ENCODE results near the gene MALAT1.
"Not testable (repeated sequence)": the region's sequence is repeated elsewhere in the genome, so short reads cannot be mapped to it uniquely, and the experiment has no call there.

MALAT1 gene

DNA sequence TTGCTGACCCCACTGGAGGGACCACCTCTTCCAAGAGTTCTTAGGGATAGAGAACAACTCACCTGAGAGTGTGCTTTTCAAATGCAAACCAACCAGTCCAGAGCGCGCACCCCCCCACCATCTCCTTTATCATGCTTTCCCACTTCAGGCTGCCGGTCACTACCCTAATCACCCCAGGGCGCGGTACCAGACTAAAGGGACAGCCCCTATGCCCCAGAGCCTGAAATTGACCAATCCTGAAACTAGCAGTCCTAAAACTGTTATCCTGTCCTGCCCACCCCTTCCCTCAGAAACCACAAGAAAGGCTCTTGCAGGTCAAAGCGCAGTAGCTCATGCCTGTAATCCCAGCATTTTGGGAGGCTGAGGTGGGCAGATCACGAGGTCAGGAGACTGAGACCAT, 39.3 kb upstream of the MALAT1 start:
- Histone ChIP-seq H3K79me2 (ENCODE audit: insufficient read depth, low read length) (peaks cover 8% of the 10 kb centered on the region), H4K20me1 (ENCODE audit: insufficient read depth, low read length) (no peaks in the 10 kb centered on the region), H3K4me3 (ENCODE audit: low read depth, low read length, poor library complexity, severe bottlenecking) (no peak overlapping the region), H3K4me2 (ENCODE audit: low read length) (no peak overlapping the region), H3K4me1 (ENCODE audit: insufficient read depth, low read length, severe bottlenecking) (peaks cover 41% of the 10 kb centered on the region), H3K9me2 (ENCODE audit: low read depth, low read length) (no peaks in the 10 kb centered on the region), H3K9me3 (ENCODE audit: low read length) (no peaks in the 10 kb centered on the region), H3K27ac (ENCODE audit: low read depth, low read length, poor library complexity, severe bottlenecking) (no peak overlapping the region), H2AFZ (ENCODE audit: low read length) (no peak overlapping the region), H3F3A (ENCODE audit: insufficient read depth, low read length) (no peaks in the 10 kb centered on the region), H3K36me3 (ENCODE audit: insufficient read depth, low read length) (peaks cover 15% of the 10 kb centered on the region), H3K9ac (ENCODE audit: low read length) (no peak overlapping the region), H3K27me3 (ENCODE audit: insufficient read depth, low read length) (no peaks in the 10 kb centered on the region)
- TF ChIP-seq, protein P1, sequence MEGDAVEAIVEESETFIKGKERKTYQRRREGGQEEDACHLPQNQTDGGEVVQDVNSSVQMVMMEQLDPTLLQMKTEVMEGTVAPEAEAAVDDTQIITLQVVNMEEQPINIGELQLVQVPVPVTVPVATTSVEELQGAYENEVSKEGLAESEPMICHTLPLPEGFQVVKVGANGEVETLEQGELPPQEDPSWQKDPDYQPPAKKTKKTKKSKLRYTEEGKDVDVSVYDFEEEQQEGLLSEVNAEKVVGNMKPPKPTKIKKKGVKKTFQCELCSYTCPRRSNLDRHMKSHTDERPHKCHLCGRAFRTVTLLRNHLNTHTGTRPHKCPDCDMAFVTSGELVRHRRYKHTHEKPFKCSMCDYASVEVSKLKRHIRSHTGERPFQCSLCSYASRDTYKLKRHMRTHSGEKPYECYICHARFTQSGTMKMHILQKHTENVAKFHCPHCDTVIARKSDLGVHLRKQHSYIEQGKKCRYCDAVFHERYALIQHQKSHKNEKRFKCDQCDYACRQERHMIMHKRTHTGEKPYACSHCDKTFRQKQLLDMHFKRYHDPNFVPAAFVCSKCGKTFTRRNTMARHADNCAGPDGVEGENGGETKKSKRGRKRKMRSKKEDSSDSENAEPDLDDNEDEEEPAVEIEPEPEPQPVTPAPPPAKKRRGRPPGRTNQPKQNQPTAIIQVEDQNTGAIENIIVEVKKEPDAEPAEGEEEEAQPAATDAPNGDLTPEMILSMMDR (IDR thresholded peaks at IDR 0.05; ENCODE audit: low read length) = no peak
- TF ChIP-seq EZH2 (IDR thresholded peaks at IDR 0.05; ENCODE audit: borderline replicate concordance, low read length) = no peak

DNA sequence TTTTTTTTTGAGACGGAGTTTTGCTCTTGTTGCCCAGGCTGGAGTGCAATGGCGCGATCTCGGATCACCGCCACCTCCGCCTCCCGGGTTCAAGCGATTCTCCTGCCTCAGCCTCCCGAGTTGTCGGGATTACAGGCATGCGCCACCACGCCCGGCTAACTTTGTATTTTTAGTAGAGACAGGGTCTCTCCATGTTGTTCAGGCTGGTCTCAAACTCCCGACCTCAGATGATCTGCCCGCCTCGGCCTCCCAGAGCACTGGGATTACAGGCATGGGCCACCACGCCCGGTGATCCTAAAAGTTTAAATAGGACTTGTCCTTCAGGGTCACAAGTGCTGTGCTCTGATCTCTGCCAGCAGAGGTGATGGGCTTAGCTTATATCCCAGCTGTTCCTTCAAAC, 33.4 kb upstream of the MALAT1 start:
- not testable (repeated sequence) for H3K27me3 ChIP-seq (ENCODE audit: insufficient read depth, low read length); H3K4me2 ChIP-seq (ENCODE audit: low read length); H3K9me3 ChIP-seq (ENCODE audit: low read length); H2AFZ ChIP-seq (ENCODE audit: low read length); H4K20me1 ChIP-seq (ENCODE audit: insufficient read depth, low read length); H3K9ac ChIP-seq (ENCODE audit: low read length); H3K4me3 ChIP-seq (ENCODE audit: low read depth, low read length, poor library complexity, severe bottlenecking); H3K9me2 ChIP-seq (ENCODE audit: low read depth, low read length); H3K36me3 ChIP-seq (ENCODE audit: insufficient read depth, low read length); H3F3A ChIP-seq (ENCODE audit: insufficient read depth, low read length); H3K79me2 ChIP-seq (ENCODE audit: insufficient read depth, low read length)
- H3K4me1 ChIP-seq (ENCODE audit: insufficient read depth, low read length, severe bottlenecking) = peaks cover 29% of the 10 kb centered on the region
- peak overlapping the region; percentile 40 for H3K27ac ChIP-seq (ENCODE audit: low read depth, low read length, poor library complexity, severe bottlenecking)

DNA sequence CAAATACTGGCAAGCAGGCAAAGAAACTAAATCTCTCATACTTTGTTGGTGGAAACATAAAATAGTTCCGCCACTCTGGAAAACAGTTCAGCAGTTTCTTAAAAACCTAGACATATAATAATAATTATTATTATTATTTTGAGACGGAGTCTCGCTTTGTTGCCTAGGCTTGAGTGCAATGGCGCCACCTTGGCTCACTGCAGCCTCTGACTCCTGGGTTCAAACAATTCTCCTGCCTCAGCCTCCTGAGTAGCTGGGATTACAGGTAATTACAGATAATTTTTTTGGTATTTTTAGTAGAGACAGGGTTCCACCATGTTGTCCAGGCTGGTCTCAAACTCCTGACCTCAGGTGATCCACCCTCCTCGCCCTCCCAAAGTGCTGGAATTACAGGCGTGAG, 31.5 kb upstream of the MALAT1 start:
- H3K9ac ChIP-seq (ENCODE audit: low read length); H3K4me3 ChIP-seq (ENCODE audit: low read depth, low read length, poor library complexity, severe bottlenecking); H3K4me2 ChIP-seq (ENCODE audit: low read length); H3K79me2 ChIP-seq (ENCODE audit: insufficient read depth, low read length); H3K27me3 ChIP-seq (ENCODE audit: insufficient read depth, low read length); H2AFZ ChIP-seq (ENCODE audit: low read length); H3K9me3 ChIP-seq (ENCODE audit: low read length); H4K20me1 ChIP-seq (ENCODE audit: insufficient read depth, low read length); H3K9me2 ChIP-seq (ENCODE audit: low read depth, low read length); H3K36me3 ChIP-seq (ENCODE audit: insufficient read depth, low read length); H3F3A ChIP-seq (ENCODE audit: insufficient read depth, low read length): not testable (repeated sequence)
- Histone ChIP-seq H3K4me1 (ENCODE audit: insufficient read depth, low read length, severe bottlenecking) (peaks cover 47% of the 10 kb centered on the region), H3K27ac (ENCODE audit: low read depth, low read length, poor library complexity, severe bottlenecking) (peak overlapping the region; percentile 61)

DNA sequence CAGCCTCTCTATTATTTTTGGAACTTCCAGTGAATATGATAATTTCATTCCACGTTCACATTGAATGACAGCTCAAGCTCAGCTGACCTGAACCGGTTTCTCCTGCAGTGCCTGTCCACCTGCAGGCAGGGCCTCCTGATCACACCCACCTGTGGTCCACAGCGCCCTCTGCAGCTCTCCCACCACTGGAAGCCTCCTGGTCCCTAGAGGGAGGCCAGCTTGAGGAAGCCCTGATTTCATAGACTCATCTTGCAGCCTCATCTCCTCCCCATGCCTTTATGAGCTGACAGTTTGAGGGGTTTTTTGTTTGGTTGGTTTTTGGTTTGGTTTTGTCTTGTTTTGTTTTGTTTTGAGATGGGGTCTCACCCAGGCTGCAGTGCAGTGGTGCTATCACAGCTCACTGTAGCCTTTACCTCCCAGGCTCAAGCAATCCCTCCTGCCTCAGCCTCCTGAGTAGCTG, 29.9 kb upstream of the MALAT1 start:
- no peak overlapping the region for H3K27ac ChIP-seq (ENCODE audit: low read depth, low read length, poor library complexity, severe bottlenecking)

More for the DNA sequence above, 29.9 kb upstream of the MALAT1 start:
- Histone ChIP-seq H3K9me2 (ENCODE audit: low read depth, low read length) (no peaks in the 10 kb centered on the region), H3K4me2 (ENCODE audit: low read length) (no peak overlapping the region), H2AFZ (ENCODE audit: low read length) (no peak overlapping the region), H3K36me3 (ENCODE audit: insufficient read depth, low read length) (no peaks in the 10 kb centered on the region), H3K9me3 (ENCODE audit: low read length) (no peaks in the 10 kb centered on the region), H3K4me3 (ENCODE audit: low read depth, low read length, poor library complexity, severe bottlenecking) (no peak overlapping the region), H4K20me1 (ENCODE audit: insufficient read depth, low read length) (no peaks in the 10 kb centered on the region), H3K27me3 (ENCODE audit: insufficient read depth, low read length) (no peaks in the 10 kb centered on the region), H3F3A (ENCODE audit: insufficient read depth, low read length) (peaks cover 8% of the 10 kb centered on the region; the same call in 1 of the 2 replicates), H3K79me2 (ENCODE audit: insufficient read depth, low read length) (no peaks in the 10 kb centered on the region), H3K9ac (ENCODE audit: low read length) (no peak overlapping the region), H3K4me1 (ENCODE audit: insufficient read depth, low read length, severe bottlenecking) (peaks cover 50% of the 10 kb centered on the region)
- TF ChIP-seq, protein P1 (IDR thresholded peaks at IDR 0.05; ENCODE audit: low read length) = peak; percentile 91
- no peak for TF ChIP-seq EZH2 (IDR thresholded peaks at IDR 0.05; ENCODE audit: borderline replicate concordance, low read length)
